MM.1S (cell line): ENCODE results near the gene LDLR.

Source experiments
- CTCF ChIP-seq: fragments of 300-600 bp; sonication (generic); IDR thresholded peaks from 2 replicates; pipeline ENCODE4 v1.5.1; 2016; ENCODE audit warnings: antibody characterized with exemption, low read length, mixed read lengths
- EZH2 ChIP-seq: fragments of 300-600 bp; sonication (generic); optimal IDR thresholded peaks from 2 replicates; pipeline ENCODE3; 2017; ENCODE audit warnings: low read depth, mild to moderate bottlenecking, antibody characterized with exemption, low read length, mixed read lengths
- EZH2phosphoT487 ChIP-seq: fragments of 300-600 bp; sonication (generic); IDR thresholded peaks from 2 replicates; pipeline ENCODE4 v1.6.1; 2018; ENCODE audit warnings: antibody characterized with exemption, low read length

- TF ChIP-seq EZH2phosphoT487, result no peak
- TF ChIP-seq CTCF, result no peak
- TF ChIP-seq EZH2, result no peak
Measured at GRCh38 chr19:11108746-11109145, 19.5 kb downstream of the LDLR start.
